GM23248 (cell line): Measurements from ENCODE around the gene SH3GL3.

Experiments
- EZH2 ChIP-seq: fragments of 200-600 bp; sonication (generic); IDR thresholded peaks from 2 replicates; pipeline ENCODE4 v1.6.1; 2018; ENCODE audit warnings: antibody characterized with exemption, mild to moderate bottlenecking; ENCODE audit not compliant: insufficient read depth, poor library complexity, severe bottlenecking
- EZH2phosphoT487 ChIP-seq: fragments of 200-600 bp; sonication (generic); IDR thresholded peaks from 2 replicates; pipeline ENCODE4 v1.6.1; 2018; ENCODE audit warnings: antibody characterized with exemption, moderate library complexity, mild to moderate bottlenecking, low read depth; ENCODE audit not compliant: insufficient read depth

DNA sequence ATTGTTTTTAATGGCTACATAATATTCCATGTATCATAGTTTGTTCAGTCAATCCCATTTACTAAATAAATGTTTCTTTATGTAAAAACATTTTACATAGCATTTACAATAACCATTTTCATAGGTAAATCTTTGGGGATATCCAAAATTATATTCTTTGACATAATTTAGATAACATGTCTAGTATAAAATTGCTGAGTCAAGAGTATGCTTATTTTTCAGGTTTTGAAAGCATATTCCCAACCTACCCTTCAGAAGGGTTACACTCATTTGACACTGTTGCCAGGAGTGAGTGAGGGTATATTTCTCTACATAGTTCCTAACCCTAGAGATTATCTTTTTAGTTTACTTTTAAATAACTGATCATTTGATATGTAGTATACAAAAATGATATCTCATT lies 122.2 kb downstream of the SH3GL3 start:
- TF ChIP-seq EZH2 (no peak), EZH2phosphoT487 (no peak)
